DMS153 treated with DMSO at 0.1 percent for 48 hours (cell line): Measurements from ENCODE around the gene RPS17.

ENCODE experiments used
- DNase-seq: peaks from one replicate; lab custom pipeline; 2025; ENCODE audit not compliant: unreplicated experiment; lab: John Stamatoyannopoulos, UW

Gene RPS17

DNA sequence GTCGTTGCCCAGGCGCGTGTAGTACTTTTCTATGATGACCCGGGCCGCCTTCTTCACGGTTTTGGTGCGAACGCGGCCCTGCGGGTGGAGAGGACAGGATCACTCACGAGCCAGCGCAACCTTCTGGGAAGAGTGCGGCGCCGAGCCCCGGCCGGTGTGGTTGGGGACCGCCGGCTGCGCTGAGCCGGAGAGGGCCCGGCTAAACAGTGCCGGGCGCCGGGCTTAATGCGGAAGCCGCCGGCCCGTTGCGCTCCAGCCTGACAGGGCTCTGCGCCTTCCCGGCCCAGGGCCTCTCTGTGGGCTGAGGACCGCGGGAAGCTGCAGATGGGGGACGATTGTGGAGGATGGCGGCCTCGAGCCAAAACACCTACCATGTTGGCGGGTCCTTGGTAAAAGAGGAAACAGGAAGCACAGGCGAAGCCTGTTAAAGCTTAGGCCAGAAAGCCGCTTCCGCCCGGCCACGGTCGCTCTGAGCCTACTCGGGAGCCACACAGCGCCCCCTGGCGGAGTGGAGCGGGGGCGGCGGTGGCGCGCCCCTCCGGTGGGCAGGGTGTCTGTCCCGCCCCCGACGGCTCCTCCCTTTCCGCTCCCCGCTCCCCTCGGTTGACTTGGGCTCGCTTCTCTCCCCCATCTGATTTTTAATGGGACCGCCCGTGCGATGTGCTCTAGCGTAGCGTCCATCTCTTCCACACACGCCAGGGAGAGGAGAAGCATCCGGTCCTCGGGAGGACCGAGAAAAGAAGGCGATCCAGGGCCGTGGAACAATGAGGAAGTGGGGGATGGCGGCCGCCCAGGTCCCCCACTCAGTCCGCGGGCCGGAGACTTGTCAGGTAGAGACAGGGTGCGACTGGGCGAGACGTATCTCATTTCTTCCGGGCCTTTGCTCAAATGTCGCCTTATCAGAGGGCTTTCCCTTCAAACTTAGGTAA lies at the start of gene RPS17:
TSS of gene RPS17 (minus strand) at position 403 of the 929 bp plus-strand sequence. CDS start at position 374, 29 bp downstream.
- no peak for DNase-seq

DNA sequence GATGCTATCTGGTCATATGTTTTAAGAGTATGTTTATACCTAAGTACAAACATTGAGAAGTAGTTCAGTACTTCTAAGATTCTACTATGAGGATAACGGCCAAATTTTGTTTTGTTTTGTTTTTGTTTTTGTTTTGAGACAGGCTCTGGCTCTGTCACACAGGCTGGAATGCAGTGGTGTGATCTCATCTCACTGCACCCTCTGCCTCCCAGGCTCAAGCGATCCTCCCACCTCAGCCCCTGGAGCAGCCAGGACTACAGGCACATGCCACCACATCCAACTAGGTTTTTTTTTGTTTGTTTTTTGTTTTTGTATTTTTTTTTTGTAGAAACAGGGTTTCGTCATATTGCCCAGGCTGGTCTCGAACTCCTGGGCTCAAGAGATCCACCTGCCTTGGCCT lies 47.5 kb upstream of the RPS17 start:
- DNase-seq, result no peak

DNA sequence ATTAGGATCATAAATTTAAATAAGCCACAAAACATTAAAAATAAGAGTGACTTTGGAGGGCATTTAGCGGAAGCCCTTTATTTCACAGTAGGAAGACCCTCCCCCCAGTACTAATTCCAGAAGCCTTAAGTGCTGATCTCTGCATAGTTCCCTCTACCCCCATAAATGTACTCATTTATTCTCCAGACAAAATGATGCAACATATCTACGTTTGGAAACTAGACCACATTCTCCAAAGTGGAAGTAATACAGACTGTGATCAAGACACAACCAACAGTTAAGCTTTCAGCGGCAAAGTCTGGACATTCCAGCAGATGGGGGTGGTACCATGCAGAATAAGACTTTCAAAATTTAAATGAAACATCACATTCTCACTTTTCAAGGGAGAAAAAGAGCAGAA lies 44.8 kb upstream of the RPS17 start:
- DNase-seq, result no peak

GRCh38 chr15:82580713-82581112 lies 40.5 kb upstream of the RPS17 start:
- no peak for DNase-seq

- DNase-seq, result no peak
Measured at GRCh38 chr15:82575335-82575734, 35.1 kb upstream of the RPS17 start.

DNA sequence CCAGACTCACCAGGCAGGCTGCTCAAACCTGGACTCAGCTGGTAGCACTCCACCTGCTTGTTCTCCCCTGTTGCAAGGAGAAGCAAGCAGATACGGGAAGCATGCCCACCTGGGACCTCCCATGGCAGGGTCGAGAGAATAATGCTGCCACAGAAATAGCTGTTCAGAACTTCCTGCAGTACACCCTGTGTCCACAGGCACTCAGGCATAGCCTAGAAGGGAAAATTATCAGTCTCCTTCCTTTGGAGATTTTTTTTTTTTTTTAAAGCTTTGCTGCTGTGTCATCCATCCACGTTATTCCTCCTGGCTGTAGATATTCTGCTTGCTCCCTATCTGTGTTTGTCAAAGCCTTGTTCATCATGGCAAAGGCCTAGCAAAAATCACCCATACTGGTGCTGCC lies 32.7 kb upstream of the RPS17 start:
- no peak for DNase-seq

DNA sequence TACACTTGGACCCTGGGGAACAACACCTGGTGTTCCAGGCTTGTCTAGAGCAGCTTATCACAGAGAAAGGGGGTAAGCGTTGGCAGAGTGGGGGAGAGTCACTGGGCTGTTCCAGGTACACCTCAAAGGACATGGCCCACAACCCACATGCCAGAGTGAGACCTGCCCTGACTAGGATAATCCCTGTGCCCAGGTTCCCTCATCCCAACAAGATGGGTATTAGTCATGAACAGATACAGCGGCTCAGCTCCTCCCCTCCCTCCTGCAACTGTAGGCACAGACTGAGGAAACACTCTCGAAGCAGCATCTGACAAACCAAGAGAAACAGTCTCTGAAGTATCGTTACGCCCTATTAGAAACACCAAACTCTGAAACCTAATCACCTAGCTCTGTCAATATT lies 32.1 kb upstream of the RPS17 start:
- no peak for DNase-seq

DNA sequence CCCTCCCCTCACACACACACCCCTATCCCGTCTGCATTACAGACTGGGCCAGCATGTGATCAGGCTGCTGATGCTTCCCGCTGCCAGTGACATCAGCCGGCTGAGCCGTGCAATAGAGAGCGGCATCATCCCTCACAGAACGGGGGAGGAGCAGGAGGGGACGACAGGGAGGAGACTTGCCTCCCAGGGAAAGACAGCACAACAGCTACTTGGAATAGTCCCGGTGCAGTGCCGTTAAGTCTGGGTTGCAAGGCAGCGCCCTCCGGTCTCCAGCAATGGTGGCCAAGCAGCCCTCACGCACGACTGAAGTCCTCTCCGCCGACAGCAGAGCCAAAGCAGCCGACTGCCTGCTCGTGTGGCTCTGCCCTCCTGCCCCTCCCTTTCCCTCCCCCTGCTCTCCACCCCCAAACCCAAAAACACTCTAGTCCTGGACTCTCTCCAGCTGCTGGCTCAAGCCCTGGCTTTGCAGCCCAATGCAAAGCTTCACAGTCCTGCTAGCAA lies 31.5 kb upstream of the RPS17 start:
- DNase-seq, result no peak

DNA sequence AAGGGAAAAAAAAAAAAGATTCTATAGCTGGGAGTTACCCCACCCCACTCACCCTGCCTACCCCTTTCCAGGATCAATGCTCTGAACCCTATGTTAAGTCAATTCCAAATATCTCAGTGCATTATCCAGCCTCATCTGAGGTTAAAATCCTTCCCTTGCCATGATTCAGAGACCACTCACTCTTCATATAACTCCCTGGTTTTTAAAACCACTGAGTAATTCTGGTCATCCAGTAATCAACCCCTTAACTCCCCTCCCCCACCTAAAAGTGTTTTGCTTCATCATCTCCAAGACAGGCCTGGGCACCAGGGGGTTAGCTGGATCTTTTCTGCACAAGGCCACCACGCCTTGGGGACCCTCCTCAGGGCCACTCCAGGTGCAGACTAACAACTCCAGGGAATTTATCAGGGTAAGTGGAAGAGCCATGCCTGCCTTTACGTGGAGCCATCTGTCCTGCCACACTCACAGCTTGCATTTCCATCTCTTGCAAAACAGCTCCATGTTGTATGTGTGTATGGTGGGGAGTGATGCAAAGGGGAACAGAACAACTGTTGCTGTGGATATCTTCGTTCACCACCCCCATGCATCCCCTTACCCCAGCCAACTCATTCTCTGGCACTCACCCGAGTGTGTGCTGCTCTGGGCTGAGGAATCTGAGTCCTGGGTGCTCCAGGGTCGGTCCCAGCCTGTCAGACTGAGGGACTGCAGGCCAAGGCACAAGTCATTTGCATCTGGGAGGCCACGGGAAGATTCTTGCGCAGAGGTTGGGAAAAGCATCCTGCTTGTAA lies 30.7 kb upstream of the RPS17 start:
- no peak for DNase-seq

- no peak for DNase-seq
Measured at GRCh38 chr15:82569834-82570233, 29.6 kb upstream of the RPS17 start.

- no peak for DNase-seq
Measured at GRCh38 chr15:82568986-82569385, 28.7 kb upstream of the RPS17 start.

GRCh38 chr15:82567661-82568060 lies 27.4 kb upstream of the RPS17 start:
- no peak for DNase-seq

- DNase-seq, result no peak
Measured at GRCh38 chr15:82566690-82567089, 26.4 kb upstream of the RPS17 start.

GRCh38 chr15:82558502-82558901 lies 18.2 kb upstream of the RPS17 start:
- DNase-seq, result no peak

DNA sequence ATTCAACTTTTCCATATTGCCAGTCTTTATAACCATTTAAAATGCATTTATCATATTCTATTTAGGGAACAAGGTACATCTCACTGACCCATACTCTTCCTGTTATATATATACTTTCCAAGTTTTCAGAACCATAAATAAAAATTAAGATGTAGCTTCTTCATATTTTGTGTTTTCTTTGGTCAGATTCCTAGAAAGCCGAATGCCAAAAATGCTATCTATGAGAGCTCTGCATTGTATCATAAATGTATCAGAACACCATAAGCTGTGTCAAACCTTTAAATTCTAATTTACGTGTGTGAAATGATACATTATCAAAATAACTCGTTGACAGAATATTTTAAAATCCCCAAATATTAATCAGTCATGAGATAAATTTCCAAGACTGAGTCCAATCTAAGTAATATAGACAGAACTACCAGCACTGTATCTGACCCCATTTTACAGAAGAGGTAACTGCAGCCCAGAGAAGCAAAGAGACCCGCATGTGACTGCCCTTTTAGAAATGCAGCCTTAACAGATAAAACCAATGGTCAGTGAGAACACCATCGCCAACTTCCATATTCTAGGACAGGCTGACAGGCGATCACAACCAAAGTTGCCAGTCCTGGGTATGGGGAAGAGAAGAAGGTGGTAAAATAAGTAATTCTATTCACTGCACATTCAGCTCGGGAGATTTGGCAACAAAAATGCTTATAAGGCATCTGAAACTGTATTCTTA lies 16.2 kb upstream of the RPS17 start:
- no peak for DNase-seq

GRCh38 chr15:82554849-82555248 lies 14.6 kb upstream of the RPS17 start:
- no peak for DNase-seq

DNA sequence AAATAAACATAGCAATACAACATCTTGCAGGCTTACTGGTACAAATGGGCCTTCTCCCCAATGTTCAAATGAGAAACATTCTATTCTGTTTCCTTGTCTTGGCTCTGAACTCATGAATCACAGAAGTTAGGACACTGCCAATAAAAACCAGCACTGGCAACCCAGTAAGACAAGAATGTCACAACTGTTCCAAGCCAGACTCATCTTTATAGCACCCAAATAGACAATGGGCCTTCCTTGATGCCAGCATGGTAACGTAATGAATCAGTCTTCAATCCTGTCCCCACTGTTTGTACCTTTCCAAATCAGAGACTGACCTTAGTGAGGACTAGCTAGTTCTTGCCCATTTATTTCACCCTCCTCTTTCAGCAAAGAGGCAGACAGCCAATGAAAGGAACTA lies 14.1 kb upstream of the RPS17 start:
- no peak for DNase-seq

- no peak for DNase-seq
Measured at GRCh38 chr15:82553846-82554245, 13.6 kb upstream of the RPS17 start.

GRCh38 chr15:82552861-82553260 lies 12.6 kb upstream of the RPS17 start:
- no peak for DNase-seq

DNA sequence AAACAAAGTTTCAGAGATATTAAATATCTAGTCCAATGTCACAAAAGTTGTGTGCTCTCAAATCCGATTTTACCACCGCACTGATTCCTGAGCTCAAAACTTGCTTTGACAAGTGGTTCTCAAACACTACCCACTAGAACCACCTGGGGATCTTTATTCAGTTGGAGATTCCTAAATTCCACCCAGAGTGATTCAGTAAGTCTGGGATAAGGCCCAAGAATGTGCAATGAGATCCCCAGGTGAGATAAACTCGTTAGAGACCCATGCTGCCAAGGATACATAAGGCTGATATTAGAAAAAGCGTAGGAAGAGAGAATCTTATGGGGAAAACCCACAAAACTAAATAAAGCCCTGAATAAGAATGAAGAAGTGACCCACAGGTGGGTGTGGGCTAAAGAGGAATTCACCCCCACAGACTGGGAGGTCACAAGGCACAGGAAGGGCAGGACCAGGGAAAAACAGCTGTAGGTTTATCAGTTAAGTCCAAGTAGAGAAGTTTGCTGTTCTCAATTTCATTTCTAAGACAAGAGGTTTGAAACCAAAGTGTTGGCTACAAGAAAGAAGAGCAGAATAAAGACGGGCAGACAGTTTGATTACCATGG lies 11.5 kb upstream of the RPS17 start:
- DNase-seq, result no peak

DNA sequence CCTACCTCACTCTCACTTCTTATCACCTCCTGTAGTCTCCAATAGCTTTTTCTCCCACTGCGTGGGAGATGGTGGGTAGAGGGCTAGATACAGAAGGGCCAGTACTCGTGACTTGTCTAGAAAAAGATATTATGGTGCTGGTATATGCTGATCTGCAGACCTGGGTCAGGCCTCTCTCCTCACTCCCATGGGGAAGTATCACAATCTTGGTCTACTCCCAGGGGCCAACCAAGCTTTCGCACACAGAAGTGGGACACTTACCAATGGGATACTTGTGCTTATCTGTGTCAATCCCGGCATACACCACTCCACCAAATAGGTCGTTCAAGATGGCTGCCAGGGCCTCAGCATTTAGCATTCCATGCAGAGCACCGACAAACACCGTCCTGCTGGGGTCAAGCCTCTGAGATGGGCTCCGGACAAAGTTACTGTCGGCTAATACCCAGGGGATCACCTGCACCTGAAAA lies 9.0 kb upstream of the RPS17 start:
- DNase-seq, result no peak
